GM23338 (cell line): ENCODE results near the gene DIP2C. TPM values are rescaled to one million over a fixed set of nuclear protein-coding genes. Genes with fewer than 3 reads are reported as not detected.
A peak's percentile ranks its signal among the peaks of the same experiment; 100 is the strongest.

Source experiments
- ATAC-seq: fragments of 200-7000 bp; cut with Tn5 transposase; 3 replicates; pipeline ENCODE4 v1.9.1; 2020
- DNase-seq: peaks from one replicate; pipeline ENCODE4 v3.0.0-alpha.2; 2015; ENCODE audit warnings: low spot score
- H2AFZ ChIP-seq: fragments of 200-600 bp; sonication (generic); 2 replicates; pipeline ENCODE4 v1.8.0; 2016; ENCODE audit warnings: antibody characterized with exemption, mild to moderate bottlenecking, moderate library complexity
- H3F3A ChIP-seq: fragments of 200-600 bp; sonication (generic); replicated peaks from 2 replicates; pipeline ENCODE4 v1.8.0; 2017; ENCODE audit warnings: antibody characterized with exemption, mixed run types, low read depth
- H3K27ac ChIP-seq: fragments of 200-600 bp; sonication (generic); 2 replicates; pipeline ENCODE4 v1.6.1; 2016; ENCODE audit warnings: low read depth
- H3K27me3 ChIP-seq: fragments of 200-600 bp; sonication (generic); 2 replicates; pipeline ENCODE4 v1.8.0; 2016; ENCODE audit warnings: mild to moderate bottlenecking, mixed run types, moderate library complexity; ENCODE audit not compliant: insufficient read depth
- H3K36me3 ChIP-seq: fragments of 200-600 bp; sonication (generic); 2 replicates; pipeline ENCODE4 v1.8.0; 2016; ENCODE audit warnings: mild to moderate bottlenecking; ENCODE audit not compliant: insufficient read depth
- H3K4me1 ChIP-seq: fragments of 200-600 bp; sonication (generic); 2 replicates; pipeline ENCODE4 v1.8.0; 2016; ENCODE audit warnings: mild to moderate bottlenecking, moderate library complexity; ENCODE audit not compliant: insufficient read depth
- H3K4me2 ChIP-seq: fragments of 200-600 bp; sonication (generic); 2 replicates; pipeline ENCODE4 v1.7.1; 2017; ENCODE audit warnings: mixed run types
- H3K4me3 ChIP-seq: fragments of 200-600 bp; sonication (generic); 2 replicates; pipeline ENCODE4 v1.6.1; 2016; ENCODE audit warnings: mixed run types
- H3K79me2 ChIP-seq: fragments of 200-600 bp; sonication (generic); replicated peaks from 2 replicates; pipeline ENCODE4 v1.8.0; 2017; ENCODE audit warnings: mild to moderate bottlenecking; ENCODE audit not compliant: insufficient read depth
- H3K9me2 ChIP-seq: fragments of 200-600 bp; sonication (generic); 2 replicates; pipeline ENCODE4 v1.8.0; 2017; ENCODE audit not compliant: insufficient read depth
- H4K20me1 ChIP-seq: fragments of 200-600 bp; sonication (generic); replicated peaks from 2 replicates; pipeline ENCODE4 v1.8.0; 2017; ENCODE audit warnings: mild to moderate bottlenecking; ENCODE audit not compliant: insufficient read depth
- H3K27ac Mint-ChIP-seq: 2 replicates; pipeline ENCODE4 v1.8.0; 2020; ENCODE audit warnings: inconsistent platforms, mild to moderate bottlenecking, moderate library complexity, mixed read lengths
- H3K27me3 Mint-ChIP-seq: 3 replicates; pipeline ENCODE4 v1.8.0; 2022; ENCODE audit warnings: low read depth, mild to moderate bottlenecking, moderate library complexity, mixed read lengths, inconsistent platforms; ENCODE audit not compliant: insufficient read depth, poor library complexity
- H3K36me3 Mint-ChIP-seq: 3 replicates; pipeline ENCODE4 v1.8.0; 2021; ENCODE audit warnings: low read depth, mild to moderate bottlenecking, inconsistent platforms, moderate library complexity, mixed read lengths
- H3K4me1 Mint-ChIP-seq: 3 replicates; pipeline ENCODE4 v1.8.0; 2020; ENCODE audit warnings: mild to moderate bottlenecking, inconsistent platforms, mixed read lengths
- H3K4me3 Mint-ChIP-seq: 3 replicates; pipeline ENCODE4 v1.8.0; 2021; ENCODE audit warnings: moderate library complexity, mild to moderate bottlenecking, inconsistent platforms, mixed read lengths
- H3K9me3 Mint-ChIP-seq: 3 replicates; pipeline ENCODE4 v1.8.0; 2020; ENCODE audit warnings: moderate library complexity, mild to moderate bottlenecking, inconsistent platforms, mixed read lengths
- CREB1 ChIP-seq: fragments of 250-450 bp; sonication (Bioruptor Pico); IDR thresholded peaks from 2 replicates; pipeline ENCODE4 v1.5.0; 2020; ENCODE audit warnings: low read depth, mild to moderate bottlenecking, moderate library complexity
- EZH2 ChIP-seq: fragments of 200-600 bp; sonication (generic); IDR thresholded peaks from one replicate; pipeline ENCODE4 v1.8.0; 2017; ENCODE audit warnings: antibody characterized with exemption, mild to moderate bottlenecking, low read depth; ENCODE audit not compliant: unreplicated experiment
- EZH2phosphoT487 ChIP-seq: fragments of 200-600 bp; sonication (generic); IDR thresholded peaks from one replicate; pipeline ENCODE4 v1.8.1; 2018; ENCODE audit warnings: antibody characterized with exemption; ENCODE audit not compliant: unreplicated experiment
- JUNB ChIP-seq: IDR thresholded peaks from one replicate; pipeline ENCODE4 v1.6.1; 2016; ENCODE audit warnings: antibody characterized with exemption; ENCODE audit not compliant: unreplicated experiment
- NANOG ChIP-seq: IDR thresholded peaks from 2 replicates; pipeline ENCODE4 v1.6.1; 2016; ENCODE audit warnings: antibody characterized with exemption, borderline replicate concordance
- ZNF114 ChIP-seq: fragments of 250-450 bp; sonication (Bioruptor Pico); IDR thresholded peaks from 2 replicates; pipeline ENCODE4 v1.5.0; 2020; ENCODE audit warnings: mild to moderate bottlenecking, moderate library complexity
- polyA plus RNA-seq: library from polyadenylated mRNA; unstranded; fragments of >200 nt; fragmentation: Nextera tagmentation; extraction: Ambion mirVana; gene quantifications from 2 replicates; pipeline ENCODE4 v1.2.1, GENCODE V29; 2016
- total RNA-seq: library from RNA; depleted of rRNA; stranded (reverse); fragments of >200 nt; shearing (Covaris generic); gene quantifications from 2 replicates; pipeline ENCODE4 v1.2.3, GENCODE V29; 2014
- TF ChIP-seq, protein P1 (sequence below), 2 experiments: fragments of 200-600 bp in 1 of 2; sonication (generic) in 1 of 2; conservative IDR thresholded peaks; 2 replicates each; pipeline versions ENCODE4 v1.5.1 to v1.6.1; 2016 to 2017; ENCODE audit warnings: antibody characterized with exemption in 2 of 2, low read depth in 2 of 2, mild to moderate bottlenecking in 2 of 2, moderate library complexity in 1 of 2
- TF ChIP-seq, protein P2 (sequence below): IDR thresholded peaks from one replicate; pipeline ENCODE4 v1.6.1; 2018; ENCODE audit warnings: antibody characterized with exemption; ENCODE audit not compliant: unreplicated experiment
- TF ChIP-seq, protein P3 (sequence below): IDR thresholded peaks from 2 replicates; pipeline ENCODE4 v1.6.1; 2016; ENCODE audit warnings: antibody characterized with exemption

The DIP2C gene
- total and polyA plus RNA-seq, 2 experiments from 2014 or later, result 5.1 to 7.7 TPM

DNA sequence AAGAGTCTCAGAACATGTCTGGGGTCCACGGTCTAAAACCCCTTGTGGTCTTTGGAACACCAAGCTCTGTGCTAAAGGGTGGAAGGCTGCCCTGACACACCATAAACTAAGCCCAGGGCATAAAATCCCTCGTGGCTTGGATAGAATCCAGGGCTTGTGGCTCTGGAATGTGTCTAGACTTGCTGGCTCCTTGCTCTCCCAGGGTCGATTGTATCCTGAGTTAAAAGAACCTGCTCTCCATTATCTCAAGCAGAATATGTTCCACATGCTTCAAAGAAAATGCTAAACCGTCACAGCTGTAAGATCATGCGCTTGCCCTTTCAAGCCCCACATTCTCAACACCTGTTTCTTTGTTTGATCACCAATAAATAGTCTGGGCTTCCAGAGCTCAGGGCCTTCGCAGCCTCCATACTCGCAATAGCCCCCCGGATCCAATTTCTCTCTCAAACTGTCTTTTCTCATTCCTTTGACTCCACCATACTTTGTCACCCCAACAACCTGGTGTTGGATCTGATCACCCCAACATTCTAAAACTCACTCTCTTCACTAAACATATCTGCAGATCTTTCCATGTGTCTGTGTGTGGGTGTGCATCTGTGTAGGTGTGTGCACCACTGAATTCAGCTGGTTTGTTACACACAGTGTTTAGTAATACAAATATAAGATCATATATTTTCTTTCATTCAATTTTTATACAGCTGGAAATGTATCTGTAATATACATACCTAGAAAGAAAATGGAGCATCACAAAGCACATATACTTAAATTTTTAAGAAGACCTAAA lies 315.8 kb downstream of the DIP2C start:
- peaks cover 6% of the 10 kb centered on the region; the same call in 1 of the 2 replicates for H3F3A ChIP-seq

DNA sequence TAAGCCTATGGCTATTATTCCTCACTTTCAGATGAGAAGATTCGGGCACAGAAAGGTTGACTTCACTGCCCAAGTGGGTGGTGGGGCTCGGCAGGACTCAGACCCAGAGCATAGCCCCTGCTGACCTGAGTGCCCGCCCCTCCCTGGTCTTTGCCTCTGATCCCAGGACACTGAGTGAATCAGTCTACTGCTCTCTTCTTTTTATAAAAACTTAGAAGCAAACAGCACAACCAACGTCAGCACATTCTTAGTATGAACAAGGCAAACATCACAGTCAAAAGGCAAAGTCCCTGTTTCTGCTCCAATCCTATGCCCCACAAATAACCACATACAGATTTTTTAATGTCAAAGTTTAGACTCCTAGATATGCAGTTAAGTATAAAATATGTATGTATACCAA lies 316.5 kb downstream of the DIP2C start:
- H3K9me2 ChIP-seq, result no peaks in the 10 kb centered on the region
- TF ChIP-seq CREB1 (no peak), JUNB (no peak)
- TF ChIP-seq, protein P1, sequence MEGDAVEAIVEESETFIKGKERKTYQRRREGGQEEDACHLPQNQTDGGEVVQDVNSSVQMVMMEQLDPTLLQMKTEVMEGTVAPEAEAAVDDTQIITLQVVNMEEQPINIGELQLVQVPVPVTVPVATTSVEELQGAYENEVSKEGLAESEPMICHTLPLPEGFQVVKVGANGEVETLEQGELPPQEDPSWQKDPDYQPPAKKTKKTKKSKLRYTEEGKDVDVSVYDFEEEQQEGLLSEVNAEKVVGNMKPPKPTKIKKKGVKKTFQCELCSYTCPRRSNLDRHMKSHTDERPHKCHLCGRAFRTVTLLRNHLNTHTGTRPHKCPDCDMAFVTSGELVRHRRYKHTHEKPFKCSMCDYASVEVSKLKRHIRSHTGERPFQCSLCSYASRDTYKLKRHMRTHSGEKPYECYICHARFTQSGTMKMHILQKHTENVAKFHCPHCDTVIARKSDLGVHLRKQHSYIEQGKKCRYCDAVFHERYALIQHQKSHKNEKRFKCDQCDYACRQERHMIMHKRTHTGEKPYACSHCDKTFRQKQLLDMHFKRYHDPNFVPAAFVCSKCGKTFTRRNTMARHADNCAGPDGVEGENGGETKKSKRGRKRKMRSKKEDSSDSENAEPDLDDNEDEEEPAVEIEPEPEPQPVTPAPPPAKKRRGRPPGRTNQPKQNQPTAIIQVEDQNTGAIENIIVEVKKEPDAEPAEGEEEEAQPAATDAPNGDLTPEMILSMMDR (conservative IDR thresholded peaks at IDR 0.05; ENCODE audit: low read depth in 2 of 2), result no peak
- TF ChIP-seq, protein P2, sequence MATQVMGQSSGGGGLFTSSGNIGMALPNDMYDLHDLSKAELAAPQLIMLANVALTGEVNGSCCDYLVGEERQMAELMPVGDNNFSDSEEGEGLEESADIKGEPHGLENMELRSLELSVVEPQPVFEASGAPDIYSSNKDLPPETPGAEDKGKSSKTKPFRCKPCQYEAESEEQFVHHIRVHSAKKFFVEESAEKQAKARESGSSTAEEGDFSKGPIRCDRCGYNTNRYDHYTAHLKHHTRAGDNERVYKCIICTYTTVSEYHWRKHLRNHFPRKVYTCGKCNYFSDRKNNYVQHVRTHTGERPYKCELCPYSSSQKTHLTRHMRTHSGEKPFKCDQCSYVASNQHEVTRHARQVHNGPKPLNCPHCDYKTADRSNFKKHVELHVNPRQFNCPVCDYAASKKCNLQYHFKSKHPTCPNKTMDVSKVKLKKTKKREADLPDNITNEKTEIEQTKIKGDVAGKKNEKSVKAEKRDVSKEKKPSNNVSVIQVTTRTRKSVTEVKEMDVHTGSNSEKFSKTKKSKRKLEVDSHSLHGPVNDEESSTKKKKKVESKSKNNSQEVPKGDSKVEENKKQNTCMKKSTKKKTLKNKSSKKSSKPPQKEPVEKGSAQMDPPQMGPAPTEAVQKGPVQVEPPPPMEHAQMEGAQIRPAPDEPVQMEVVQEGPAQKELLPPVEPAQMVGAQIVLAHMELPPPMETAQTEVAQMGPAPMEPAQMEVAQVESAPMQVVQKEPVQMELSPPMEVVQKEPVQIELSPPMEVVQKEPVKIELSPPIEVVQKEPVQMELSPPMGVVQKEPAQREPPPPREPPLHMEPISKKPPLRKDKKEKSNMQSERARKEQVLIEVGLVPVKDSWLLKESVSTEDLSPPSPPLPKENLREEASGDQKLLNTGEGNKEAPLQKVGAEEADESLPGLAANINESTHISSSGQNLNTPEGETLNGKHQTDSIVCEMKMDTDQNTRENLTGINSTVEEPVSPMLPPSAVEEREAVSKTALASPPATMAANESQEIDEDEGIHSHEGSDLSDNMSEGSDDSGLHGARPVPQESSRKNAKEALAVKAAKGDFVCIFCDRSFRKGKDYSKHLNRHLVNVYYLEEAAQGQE, result no peak
- DNase-seq, result no peak
- H3K27me3 ChIP-seq, result no peaks in the 10 kb centered on the region
- Mint-ChIP-seq H3K9me3 (no peaks in the 10 kb centered on the region), H3K27ac (peak overlapping the region; percentile 36; the same call in 1 of the 2 replicates), H3K27me3 (peaks cover 8% of the 10 kb centered on the region), H3K4me3 (no peak overlapping the region), H3K4me1 (peaks cover 11% of the 10 kb centered on the region), H3K36me3 (peaks cover 4% of the 10 kb centered on the region)
- no peaks in the 10 kb centered on the region for H3K79me2 ChIP-seq
- H4K20me1 ChIP-seq, result no peaks in the 10 kb centered on the region
- no peak for ATAC-seq
- H3K4me1 ChIP-seq, result no peaks in the 10 kb centered on the region
- H3K4me3 ChIP-seq, result no peak overlapping the region
- no peak overlapping the region for H3K4me2 ChIP-seq
- H3F3A ChIP-seq, result no peaks in the 10 kb centered on the region
- no peak overlapping the region for H2AFZ ChIP-seq
- no peaks in the 10 kb centered on the region for H3K36me3 ChIP-seq
- H3K27ac ChIP-seq, result no peak overlapping the region

More for the DNA sequence above, 315.8 kb downstream of the DIP2C start:
- Histone ChIP-seq H3K4me2 (no peak overlapping the region), H3K79me2 (no peaks in the 10 kb centered on the region), H3K9me2 (0 out of 2 replicates have a peak, but pooled peaks cover 4% of the 10 kb centered on the region), H3K27ac (no peak overlapping the region), H3K27me3 (no peaks in the 10 kb centered on the region), H3K36me3 (no peaks in the 10 kb centered on the region), H3K4me1 (no peaks in the 10 kb centered on the region), H3K4me3 (no peak overlapping the region), H4K20me1 (no peaks in the 10 kb centered on the region), H2AFZ (no peak overlapping the region)
- H3K27ac Mint-ChIP-seq, result peak overlapping the region; percentile 35
- no peaks in the 10 kb centered on the region for H3K9me3 Mint-ChIP-seq
- H3K36me3 Mint-ChIP-seq, result peaks cover 4% of the 10 kb centered on the region
- peaks cover 11% of the 10 kb centered on the region for H3K4me1 Mint-ChIP-seq
- no peak overlapping the region for H3K4me3 Mint-ChIP-seq
- DNase-seq, result no peak
- peaks cover 10% of the 10 kb centered on the region for H3K27me3 Mint-ChIP-seq
- ATAC-seq, result peak; percentile 44
- TF ChIP-seq ZNF114 (CRISPR knock-in tag), result no peak
- TF ChIP-seq EZH2, result no peak
- TF ChIP-seq NANOG, result no peak
- TF ChIP-seq, protein P1 (conservative IDR thresholded peaks at IDR 0.05; ENCODE audit: low read depth in 2 of 2), result no peak
- TF ChIP-seq, protein P3, sequence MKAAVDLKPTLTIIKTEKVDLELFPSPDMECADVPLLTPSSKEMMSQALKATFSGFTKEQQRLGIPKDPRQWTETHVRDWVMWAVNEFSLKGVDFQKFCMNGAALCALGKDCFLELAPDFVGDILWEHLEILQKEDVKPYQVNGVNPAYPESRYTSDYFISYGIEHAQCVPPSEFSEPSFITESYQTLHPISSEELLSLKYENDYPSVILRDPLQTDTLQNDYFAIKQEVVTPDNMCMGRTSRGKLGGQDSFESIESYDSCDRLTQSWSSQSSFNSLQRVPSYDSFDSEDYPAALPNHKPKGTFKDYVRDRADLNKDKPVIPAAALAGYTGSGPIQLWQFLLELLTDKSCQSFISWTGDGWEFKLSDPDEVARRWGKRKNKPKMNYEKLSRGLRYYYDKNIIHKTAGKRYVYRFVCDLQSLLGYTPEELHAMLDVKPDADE, result no peak
- TF ChIP-seq JUNB, result no peak
- TF ChIP-seq EZH2phosphoT487, result no peak
